ENCODE measurements around the gene SLC5A3. TPM values are rescaled to one million over a fixed set of nuclear protein-coding genes. Genes with fewer than 3 reads are reported as not detected.

SLC5A3 gene
- total RNA-seq, 4 donors from 2014 or later: 32.8 to 63.4 (median 46.5) TPM

DNA sequence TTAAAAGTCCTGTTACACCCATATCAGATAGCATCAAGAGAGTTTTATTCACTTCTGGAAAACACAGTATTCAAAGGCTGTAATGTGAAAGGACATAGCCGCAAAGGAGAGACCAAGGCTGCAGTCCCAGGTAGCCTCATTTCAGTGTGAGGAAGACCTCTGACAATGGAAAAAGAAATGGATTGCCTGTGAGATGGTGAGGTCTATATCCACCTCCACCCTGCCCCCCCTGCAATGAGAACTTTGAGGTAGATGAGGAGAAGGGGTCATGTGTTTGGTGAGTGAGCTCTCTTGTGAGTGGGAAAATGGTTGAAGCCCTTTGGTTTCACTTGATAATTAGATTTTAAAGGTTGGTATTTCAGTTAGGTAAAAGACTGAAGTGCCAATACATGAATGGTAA, 3.5 kb downstream of the SLC5A3 start:
- TF ChIP-seq, protein P1, sequence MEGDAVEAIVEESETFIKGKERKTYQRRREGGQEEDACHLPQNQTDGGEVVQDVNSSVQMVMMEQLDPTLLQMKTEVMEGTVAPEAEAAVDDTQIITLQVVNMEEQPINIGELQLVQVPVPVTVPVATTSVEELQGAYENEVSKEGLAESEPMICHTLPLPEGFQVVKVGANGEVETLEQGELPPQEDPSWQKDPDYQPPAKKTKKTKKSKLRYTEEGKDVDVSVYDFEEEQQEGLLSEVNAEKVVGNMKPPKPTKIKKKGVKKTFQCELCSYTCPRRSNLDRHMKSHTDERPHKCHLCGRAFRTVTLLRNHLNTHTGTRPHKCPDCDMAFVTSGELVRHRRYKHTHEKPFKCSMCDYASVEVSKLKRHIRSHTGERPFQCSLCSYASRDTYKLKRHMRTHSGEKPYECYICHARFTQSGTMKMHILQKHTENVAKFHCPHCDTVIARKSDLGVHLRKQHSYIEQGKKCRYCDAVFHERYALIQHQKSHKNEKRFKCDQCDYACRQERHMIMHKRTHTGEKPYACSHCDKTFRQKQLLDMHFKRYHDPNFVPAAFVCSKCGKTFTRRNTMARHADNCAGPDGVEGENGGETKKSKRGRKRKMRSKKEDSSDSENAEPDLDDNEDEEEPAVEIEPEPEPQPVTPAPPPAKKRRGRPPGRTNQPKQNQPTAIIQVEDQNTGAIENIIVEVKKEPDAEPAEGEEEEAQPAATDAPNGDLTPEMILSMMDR (IDR thresholded peaks at IDR 0.05; ENCODE audit: low read depth): no peak

- TF ChIP-seq, protein P1 (IDR thresholded peaks at IDR 0.05; ENCODE audit: low read depth): no peak
These were observed 4.5 kb downstream of the SLC5A3 start for GRCh38 chr21:34077888-34078287.

DNA sequence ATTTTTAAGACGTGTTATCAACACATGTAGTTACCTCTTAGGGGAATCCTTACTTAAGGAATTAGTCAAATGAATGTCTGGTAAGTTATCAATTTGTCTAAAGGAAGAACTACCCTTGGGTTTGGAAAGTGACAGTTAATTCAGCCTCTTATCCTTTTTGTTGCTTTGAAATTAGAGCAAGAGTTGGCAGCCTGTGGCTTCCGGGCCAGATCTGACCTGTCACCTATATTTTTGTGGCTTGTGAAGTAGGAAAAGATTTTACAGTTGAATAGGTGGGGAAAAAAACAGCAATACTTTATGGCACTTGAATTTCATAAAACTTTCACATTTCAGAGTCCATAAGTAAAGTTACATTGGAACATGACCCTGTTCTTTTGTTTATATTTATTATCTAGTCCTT, 5.5 kb downstream of the SLC5A3 start:
- TF ChIP-seq, protein P1 (IDR thresholded peaks at IDR 0.05; ENCODE audit: low read depth): no peak

GRCh38 chr21:34080710-34081109, 7.3 kb downstream of the SLC5A3 start:
- TF ChIP-seq, protein P1 (IDR thresholded peaks at IDR 0.05; ENCODE audit: low read depth): no peak

DNA sequence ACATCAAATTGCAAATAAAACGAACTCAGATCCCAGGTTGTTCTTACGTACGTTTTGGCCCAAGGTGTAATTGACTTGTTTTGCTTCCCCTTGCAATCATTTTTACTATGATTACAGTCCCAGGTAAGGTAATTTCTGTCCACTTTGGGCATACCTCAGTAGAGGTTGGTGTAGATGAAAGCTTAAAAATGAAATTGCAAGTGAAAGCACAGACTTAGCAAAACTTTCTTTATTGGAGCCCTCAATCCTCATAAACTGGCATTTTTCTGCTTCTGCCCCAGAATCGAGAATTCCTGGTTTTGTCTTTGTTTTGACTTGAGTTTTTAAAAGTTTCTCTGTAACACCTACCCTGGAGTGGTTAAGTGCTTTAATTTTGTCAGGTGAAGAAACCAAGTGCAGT, 9.4 kb downstream of the SLC5A3 start:
- TF ChIP-seq, protein P1 (IDR thresholded peaks at IDR 0.05; ENCODE audit: low read depth): no peak

- TF ChIP-seq, protein P1 (IDR thresholded peaks at IDR 0.05; ENCODE audit: low read depth): no peak
These were observed 10.0 kb downstream of the SLC5A3 start for GRCh38 chr21:34083357-34083756.

- TF ChIP-seq, protein P1 (IDR thresholded peaks at IDR 0.05; ENCODE audit: low read depth): no peak
These were observed 11.8 kb downstream of the SLC5A3 start for GRCh38 chr21:34085129-34085528.

Data from subcutaneous adipose tissue (tissue), 4 donors.